Measurements from ENCODE around the gene HYKK. TPM values are rescaled to one million over a fixed set of nuclear protein-coding genes. Genes with fewer than 3 reads are reported as not detected.

The HYKK gene
- polyA plus RNA-seq, 1 donor = 11.1 TPM

GRCh38 chr15:78561490-78561889, 54.1 kb downstream of the HYKK start:
- DNase-seq = no peak
- WGBS (ENCODE audit: insufficient coverage, low lambda C conversion rate) = no CpG with 5 or more reads among the region's 5 CpGs
- Histone ChIP-seq H3K36me3 (ENCODE audit: control insufficient read depth, insufficient read depth, low read length) (no peaks in the 10 kb centered on the region), H3K4me3 (ENCODE audit: low read length) (no peak overlapping the region), H3K4me1 (ENCODE audit: control insufficient read depth, insufficient read depth, low read length) (peaks cover 3% of the 10 kb centered on the region), H3K27ac (ENCODE audit: low read length) (no peak overlapping the region), H3K9me3 (ENCODE audit: control insufficient read depth, low read depth, low read length) (no peaks in the 10 kb centered on the region), H3K27me3 (ENCODE audit: control insufficient read depth, insufficient read depth, low read length) (peaks cover 36% of the 10 kb centered on the region)

GRCh38 chr15:78563092-78563491, 55.7 kb downstream of the HYKK start:
- no peaks in the 10 kb centered on the region for H3K36me3 ChIP-seq (ENCODE audit: control insufficient read depth, insufficient read depth, low read length)
- no peak overlapping the region for H3K4me3 ChIP-seq (ENCODE audit: low read length)
- no peak overlapping the region for H3K27ac ChIP-seq (ENCODE audit: low read length)
- 60% methylated on average over 1 of the region's 2 CpGs for WGBS (ENCODE audit: insufficient coverage, low lambda C conversion rate)
- H3K9me3 ChIP-seq (ENCODE audit: control insufficient read depth, low read depth, low read length) = no peaks in the 10 kb centered on the region
- no peak for DNase-seq
- peaks cover 3% of the 10 kb centered on the region for H3K4me1 ChIP-seq (ENCODE audit: control insufficient read depth, insufficient read depth, low read length)
- H3K27me3 ChIP-seq (ENCODE audit: control insufficient read depth, insufficient read depth, low read length) = peaks cover 44% of the 10 kb centered on the region

GRCh38 chr15:78564743-78565096, 57.3 kb downstream of the HYKK start:
- no peak for DNase-seq
- Histone ChIP-seq H3K27me3 (ENCODE audit: control insufficient read depth, insufficient read depth, low read length) (peaks cover 41% of the 10 kb centered on the region), H3K4me1 (ENCODE audit: control insufficient read depth, insufficient read depth, low read length) (peaks cover 3% of the 10 kb centered on the region)

GRCh38 chr15:78565097-78565950, 57.9 kb downstream of the HYKK start, which contains the start of gene CHRNA5:
Gene CHRNA5, plus strand, starts transcription at chr15:78565520. Its CDS starts 200 bp downstream, at chr15:78565720.
- Histone ChIP-seq H3K4me3 (ENCODE audit: low read length) (peak within 1 kb of the TSS; percentile 44), H3K27me3 (ENCODE audit: control insufficient read depth, insufficient read depth, low read length) (peaks cover 41% of the 10 kb centered on the region), H3K4me1 (ENCODE audit: control insufficient read depth, insufficient read depth, low read length) (peaks cover 3% of the 10 kb centered on the region), H3K27ac (ENCODE audit: low read length) (no peak within 1 kb of the TSS), H3K36me3 (ENCODE audit: control insufficient read depth, insufficient read depth, low read length) (no peaks in the 10 kb centered on the region), H3K9me3 (ENCODE audit: control insufficient read depth, low read depth, low read length) (no peaks in the 10 kb centered on the region)
- peak; percentile 49 to 81 for DNase-seq
- WGBS (ENCODE audit: insufficient coverage, low lambda C conversion rate) = 0% methylated on average over 2 of the region's 75 CpGs

More at GRCh38 chr15:78564743-78565096, 57.3 kb downstream of the HYKK start:
- Histone ChIP-seq H3K27ac (ENCODE audit: low read length) (no peak overlapping the region), H3K4me3 (ENCODE audit: low read length) (no peak overlapping the region), H3K9me3 (ENCODE audit: control insufficient read depth, low read depth, low read length) (no peaks in the 10 kb centered on the region), H3K36me3 (ENCODE audit: control insufficient read depth, insufficient read depth, low read length) (no peaks in the 10 kb centered on the region)
- WGBS (ENCODE audit: insufficient coverage, low lambda C conversion rate) = no CpG with 5 or more reads among the region's 11 CpGs

- H3K4me3 ChIP-seq (ENCODE audit: low read length) = peak overlapping the region; percentile 44
- H3K36me3 ChIP-seq (ENCODE audit: control insufficient read depth, insufficient read depth, low read length) = no peaks in the 10 kb centered on the region
- H3K27me3 ChIP-seq (ENCODE audit: control insufficient read depth, insufficient read depth, low read length) = peaks cover 41% of the 10 kb centered on the region
- no peaks in the 10 kb centered on the region for H3K9me3 ChIP-seq (ENCODE audit: control insufficient read depth, low read depth, low read length)
- H3K27ac ChIP-seq (ENCODE audit: low read length) = no peak overlapping the region
- DNase-seq = peak in 1 of 2 donors; percentile 27
- no CpG with 5 or more reads among the region's 19 CpGs for WGBS (ENCODE audit: insufficient coverage, low lambda C conversion rate)
- H3K4me1 ChIP-seq (ENCODE audit: control insufficient read depth, insufficient read depth, low read length) = peaks cover 3% of the 10 kb centered on the region
Measured at GRCh38 chr15:78565951-78566774, 58.8 kb downstream of the HYKK start.

GRCh38 chr15:78567531-78567930, 60.2 kb downstream of the HYKK start:
- peaks cover 41% of the 10 kb centered on the region for H3K27me3 ChIP-seq (ENCODE audit: control insufficient read depth, insufficient read depth, low read length)
- no peak overlapping the region for H3K27ac ChIP-seq (ENCODE audit: low read length)
- no peak overlapping the region for H3K4me3 ChIP-seq (ENCODE audit: low read length)
- no peak for DNase-seq
- H3K9me3 ChIP-seq (ENCODE audit: control insufficient read depth, low read depth, low read length) = no peaks in the 10 kb centered on the region
- H3K4me1 ChIP-seq (ENCODE audit: control insufficient read depth, insufficient read depth, low read length) = peaks cover 3% of the 10 kb centered on the region
- 80% methylated on average over 1 of the region's 4 CpGs for WGBS (ENCODE audit: insufficient coverage, low lambda C conversion rate)
- no peaks in the 10 kb centered on the region for H3K36me3 ChIP-seq (ENCODE audit: control insufficient read depth, insufficient read depth, low read length)

GRCh38 chr15:78570710-78571109, 63.3 kb downstream of the HYKK start:
- Histone ChIP-seq H3K4me3 (ENCODE audit: low read length) (no peak overlapping the region), H3K27ac (ENCODE audit: low read length) (no peak overlapping the region), H3K36me3 (ENCODE audit: control insufficient read depth, insufficient read depth, low read length) (no peaks in the 10 kb centered on the region), H3K4me1 (ENCODE audit: control insufficient read depth, insufficient read depth, low read length) (no peaks in the 10 kb centered on the region), H3K9me3 (ENCODE audit: control insufficient read depth, low read depth, low read length) (no peaks in the 10 kb centered on the region), H3K27me3 (ENCODE audit: control insufficient read depth, insufficient read depth, low read length) (peaks cover 15% of the 10 kb centered on the region)
- no CpG with 5 or more reads among the region's 2 CpGs for WGBS (ENCODE audit: insufficient coverage, low lambda C conversion rate)
- no peak for DNase-seq

GRCh38 chr15:78571382-78571781, 64.0 kb downstream of the HYKK start:
- no peak for DNase-seq
- Histone ChIP-seq H3K4me3 (ENCODE audit: low read length) (no peak overlapping the region), H3K36me3 (ENCODE audit: control insufficient read depth, insufficient read depth, low read length) (no peaks in the 10 kb centered on the region), H3K27me3 (ENCODE audit: control insufficient read depth, insufficient read depth, low read length) (peaks cover 8% of the 10 kb centered on the region), H3K9me3 (ENCODE audit: control insufficient read depth, low read depth, low read length) (no peaks in the 10 kb centered on the region), H3K27ac (ENCODE audit: low read length) (no peak overlapping the region), H3K4me1 (ENCODE audit: control insufficient read depth, insufficient read depth, low read length) (no peaks in the 10 kb centered on the region)
- 82% methylated on average over 2 of the region's 4 CpGs for WGBS (ENCODE audit: insufficient coverage, low lambda C conversion rate)

GRCh38 chr15:78573416-78573815, 66.0 kb downstream of the HYKK start:
- H3K9me3 ChIP-seq (ENCODE audit: control insufficient read depth, low read depth, low read length) = no peaks in the 10 kb centered on the region
- no peaks in the 10 kb centered on the region for H3K27me3 ChIP-seq (ENCODE audit: control insufficient read depth, insufficient read depth, low read length)
- no peak overlapping the region for H3K27ac ChIP-seq (ENCODE audit: low read length)
- no peak for DNase-seq
- no peak overlapping the region for H3K4me3 ChIP-seq (ENCODE audit: low read length)
- H3K4me1 ChIP-seq (ENCODE audit: control insufficient read depth, insufficient read depth, low read length) = no peaks in the 10 kb centered on the region
- no peaks in the 10 kb centered on the region for H3K36me3 ChIP-seq (ENCODE audit: control insufficient read depth, insufficient read depth, low read length)
- WGBS (ENCODE audit: insufficient coverage, low lambda C conversion rate) = 0% methylated on average over 1 of the region's 4 CpGs

GRCh38 chr15:78574944-78575343, 67.6 kb downstream of the HYKK start:
- Histone ChIP-seq H3K36me3 (ENCODE audit: control insufficient read depth, insufficient read depth, low read length) (no peaks in the 10 kb centered on the region), H3K9me3 (ENCODE audit: control insufficient read depth, low read depth, low read length) (no peaks in the 10 kb centered on the region), H3K27me3 (ENCODE audit: control insufficient read depth, insufficient read depth, low read length) (no peaks in the 10 kb centered on the region), H3K4me3 (ENCODE audit: low read length) (no peak overlapping the region), H3K27ac (ENCODE audit: low read length) (no peak overlapping the region), H3K4me1 (ENCODE audit: control insufficient read depth, insufficient read depth, low read length) (no peaks in the 10 kb centered on the region)
- WGBS (ENCODE audit: insufficient coverage, low lambda C conversion rate) = 100% methylated on average over 1 of the region's 1 CpG
- DNase-seq = no peak
